PC-9 (cell line): ENCODE data around the gene PDE4B. TPM values are rescaled to one million over a fixed set of nuclear protein-coding genes. Genes with fewer than 3 reads are reported as not detected.

Source experiments
- BruUV-seq: library from RNA; stranded (reverse); fragments of 400-500 nt; replicated peaks from 2 replicates; lab custom pipeline; 2021; lab: Mats Ljungman, UMichigan
- CTCF ChIA-PET: fragments of 300-600 bp; sonication (Branson Sonifier 250); formaldehyde crosslinking; loops from one replicate; lab custom pipeline; 2022; ENCODE audit warnings: antibody characterized with exemption; lab: Charles Lee
- POLR2A ChIA-PET: fragments of 300-600 bp; sonication (Branson Sonifier 250); formaldehyde crosslinking; loops from one replicate; lab custom pipeline; 2022; ENCODE audit warnings: antibody characterized with exemption; ENCODE audit not compliant: unreplicated experiment; lab: Charles Lee
- DNase-seq, 2 experiments: peaks; one replicate each; pipeline versions ENCODE4 v3.0.0 to v3.0.0-alpha.2; 2015 to 2022; ENCODE audit warnings: mixed read lengths in 1 of 2
- H2AFZ ChIP-seq: fragments of 200-600 bp; sonication (generic); 2 replicates; pipeline ENCODE4 v1.8.1; 2017; ENCODE audit warnings: antibody characterized with exemption
- H3F3A ChIP-seq: fragments of 200-600 bp; sonication (generic); 2 replicates; pipeline ENCODE4 v1.8.1; 2017; ENCODE audit warnings: antibody characterized with exemption, mild to moderate bottlenecking, low read depth; ENCODE audit not compliant: insufficient read depth
- H3K27ac ChIP-seq: fragments of 200-600 bp; sonication (generic); 2 replicates; pipeline ENCODE4 v1.6.1; 2016; ENCODE audit warnings: mixed run types
- H3K27me3 ChIP-seq: fragments of 200-600 bp; sonication (generic); 2 replicates; pipeline ENCODE4 v1.6.1; 2016; ENCODE audit warnings: low read depth, mixed run types; ENCODE audit not compliant: insufficient read depth
- H3K36me3 ChIP-seq: fragments of 200-600 bp; sonication (generic); 2 replicates; pipeline ENCODE4 v1.6.1; 2016; ENCODE audit warnings: low read depth, mixed run types
- H3K4me1 ChIP-seq: fragments of 200-600 bp; sonication (generic); replicated peaks from 2 replicates; pipeline ENCODE4 v1.6.1; 2016; ENCODE audit warnings: mixed run types; ENCODE audit not compliant: insufficient read depth
- H3K4me2 ChIP-seq: fragments of 200-600 bp; sonication (generic); 2 replicates; pipeline ENCODE4 v1.6.1; 2017; ENCODE audit warnings: mixed run types
- H3K4me3 ChIP-seq: fragments of 200-600 bp; sonication (generic); 2 replicates; pipeline ENCODE4 v1.6.1; 2016; ENCODE audit warnings: mixed run types
- H3K79me2 ChIP-seq: fragments of 200-600 bp; sonication (generic); 2 replicates; pipeline ENCODE4 v1.6.1; 2017; ENCODE audit warnings: low read depth, mixed run types
- H3K9me2 ChIP-seq: fragments of 200-600 bp; sonication (generic); 2 replicates; pipeline ENCODE4 v1.8.1; 2017; ENCODE audit warnings: mild to moderate bottlenecking; ENCODE audit not compliant: insufficient read depth
- H3K9me3 ChIP-seq: fragments of 200-600 bp; sonication (generic); 2 replicates; pipeline ENCODE4 v1.8.1; 2016; ENCODE audit warnings: low read depth; ENCODE audit not compliant: insufficient read depth
- H4K20me1 ChIP-seq: fragments of 200-600 bp; sonication (generic); 2 replicates; pipeline ENCODE4 v1.8.1; 2017; ENCODE audit not compliant: insufficient read depth
- CTCF ChIP-seq: fragments of 200-600 bp; sonication (generic); conservative IDR thresholded peaks from 2 replicates; pipeline ENCODE4 v1.6.1; 2017; ENCODE audit warnings: mixed run types, antibody characterized with exemption, mild to moderate bottlenecking, moderate library complexity
- EZH2 ChIP-seq: fragments of 200-600 bp; sonication (generic); IDR thresholded peaks from 2 replicates; pipeline ENCODE4 v1.8.0; 2017; ENCODE audit warnings: antibody characterized with exemption, low read depth
- intact Hi-C: fragments of 100-400 bp; cut with micrococcal nuclease; formaldehyde crosslinking; loops from one replicate; pipeline ENCODE4 v1.10.0; 2022; ENCODE audit not compliant: unreplicated experiment
- total RNA-seq: library from RNA; stranded (reverse); gene quantifications from 2 replicates; pipeline ENCODE4 v1.2.3, GENCODE V29; 2021

The PDE4B gene
- total RNA-seq, 1 experiment from 2014 or later = 1.3 TPM

- no peaks in the 10 kb centered on the region for H3K9me2 ChIP-seq
- no peaks in the 10 kb centered on the region for H3K27me3 ChIP-seq
- intact Hi-C loops = no loop called here
- no peak overlapping the region for H3K4me2 ChIP-seq
- no peaks in the 10 kb centered on the region for H3K4me1 ChIP-seq
- CTCF ChIA-PET = no interaction called here
- H3K4me3 ChIP-seq = no peak overlapping the region
- H3F3A ChIP-seq = no peaks in the 10 kb centered on the region
- DNase-seq = no peak
- H3K79me2 ChIP-seq = no peaks in the 10 kb centered on the region
- H4K20me1 ChIP-seq = no peaks in the 10 kb centered on the region
- POLR2A ChIA-PET = no interaction called here
- no peaks in the 10 kb centered on the region for H3K9me3 ChIP-seq
- BruUV-seq = no TSS peak
- no peak overlapping the region for H3K27ac ChIP-seq
- no peaks in the 10 kb centered on the region for H3K36me3 ChIP-seq
- TF ChIP-seq CTCF = no peak
- no peak for TF ChIP-seq EZH2
- H2AFZ ChIP-seq = no peak overlapping the region
Observed at GRCh38 chr1:66025188-66025587, 232.5 kb downstream of the PDE4B start.

GRCh38 chr1:66028035-66028434 is 235.3 kb downstream of the PDE4B start:
- no peak overlapping the region for H3K4me3 ChIP-seq

GRCh38 chr1:66033781-66034180 is 241.1 kb downstream of the PDE4B start:
- H3K4me2 ChIP-seq = no peak overlapping the region
- intact Hi-C loops = no loop called here
- no peak for DNase-seq
- TF ChIP-seq EZH2 (no peak), CTCF (no peak)
- no peaks in the 10 kb centered on the region for H4K20me1 ChIP-seq
- CTCF ChIA-PET = no interaction called here
- H3K36me3 ChIP-seq = no peaks in the 10 kb centered on the region
- BruUV-seq = no TSS peak
- no peak overlapping the region for H2AFZ ChIP-seq
- no peak overlapping the region for H3K4me3 ChIP-seq
- no peaks in the 10 kb centered on the region for H3K79me2 ChIP-seq
- H3F3A ChIP-seq = no peaks in the 10 kb centered on the region
- H3K27ac ChIP-seq = no peak overlapping the region
- POLR2A ChIA-PET = no interaction called here
- H3K9me3 ChIP-seq = no peaks in the 10 kb centered on the region
- no peaks in the 10 kb centered on the region for H3K9me2 ChIP-seq
- no peaks in the 10 kb centered on the region for H3K27me3 ChIP-seq
- no peaks in the 10 kb centered on the region for H3K4me1 ChIP-seq

More at GRCh38 chr1:66028035-66028434, 235.3 kb downstream of the PDE4B start:
- H3K9me3 ChIP-seq = no peaks in the 10 kb centered on the region
- no peak overlapping the region for H3K4me2 ChIP-seq
- no peak overlapping the region for H2AFZ ChIP-seq
- ChIA-PET CTCF (no interaction called here), POLR2A (no interaction called here)
- BruUV-seq = no TSS peak
- no peaks in the 10 kb centered on the region for H4K20me1 ChIP-seq
- H3K79me2 ChIP-seq = no peaks in the 10 kb centered on the region
- no peaks in the 10 kb centered on the region for H3K9me2 ChIP-seq
- H3K4me1 ChIP-seq = no peaks in the 10 kb centered on the region
- no peaks in the 10 kb centered on the region for H3K36me3 ChIP-seq
- no peak for TF ChIP-seq EZH2
- TF ChIP-seq CTCF = no peak
- intact Hi-C loops = no loop called here
- no peak overlapping the region for H3K27ac ChIP-seq
- H3K27me3 ChIP-seq = no peaks in the 10 kb centered on the region
- DNase-seq = no peak
- no peaks in the 10 kb centered on the region for H3F3A ChIP-seq
